IMR-90 (cell line): ENCODE measurements around the gene GPR171. TPM values are rescaled to one million over a fixed set of nuclear protein-coding genes. Genes with fewer than 3 reads are reported as not detected.

Source experiments
- ATAC-seq: fragments of 200-7000 bp; cut with Tn5 transposase; 2 replicates; pipeline ENCODE4 v1.9.1; 2020; ENCODE audit warnings: low read depth, mild to moderate bottlenecking, moderate library complexity
- BruUV-seq: library from RNA; stranded (reverse); fragments of 400-500 nt; replicated peaks from 2 replicates; lab custom pipeline; 2021; lab: Mats Ljungman, UMichigan
- CTCF ChIA-PET: fragments of 300-600 bp; formaldehyde crosslinking; extraction: SDS; loops from one replicate; lab custom pipeline; 2021; ENCODE audit warnings: antibody characterized with exemption; lab: Yijun Ruan, JAX
- POLR2A ChIA-PET: fragments of 300-600 bp; sonication (Branson Sonifier 250); formaldehyde crosslinking; loops from one replicate; lab custom pipeline; 2022; ENCODE audit warnings: antibody characterized with exemption; ENCODE audit not compliant: unreplicated experiment; lab: Charles Lee
- DNase-seq: peaks from one replicate; pipeline ENCODE4 v3.0.0; 2013
- H2AFZ ChIP-seq: replicated peaks from 2 replicates; pipeline ENCODE3; 2013; ENCODE audit warnings: low read length, mild to moderate bottlenecking; ENCODE audit not compliant: poor library complexity
- H2AK5ac ChIP-seq: 2 replicates; pipeline ENCODE4 v1.6.1; 2013; ENCODE audit warnings: low read depth, low read length, inconsistent platforms
- H2AK9ac ChIP-seq: replicated peaks from 2 replicates; pipeline ENCODE3; 2013; ENCODE audit warnings: mild to moderate bottlenecking, low read depth, low read length, moderate library complexity; ENCODE audit not compliant: poor library complexity
- H2BK120ac ChIP-seq: 2 replicates; pipeline ENCODE4 v1.6.1; 2013; ENCODE audit warnings: low read depth, low read length, inconsistent platforms
- H2BK15ac ChIP-seq: 3 replicates; pipeline ENCODE4 v1.6.1; 2013; ENCODE audit warnings: low read depth, low read length, inconsistent platforms
- H2BK20ac ChIP-seq: 2 replicates; pipeline ENCODE4 v1.6.1; 2013; ENCODE audit warnings: low read depth, mild to moderate bottlenecking, inconsistent platforms, low read length, moderate library complexity
- H2BK5ac ChIP-seq: 2 replicates; pipeline ENCODE4 v1.6.1; 2013; ENCODE audit warnings: mild to moderate bottlenecking, low read depth, low read length, inconsistent platforms; ENCODE audit not compliant: poor library complexity, severe bottlenecking
- H3K14ac ChIP-seq: replicated peaks from 2 replicates; pipeline ENCODE4 v1.6.1; 2013; ENCODE audit warnings: low read depth, low read length, inconsistent platforms
- H3K18ac ChIP-seq: 2 replicates; pipeline ENCODE4 v1.6.1; 2013; ENCODE audit warnings: low read depth, low read length, control low read depth
- H3K23ac ChIP-seq: 2 replicates; pipeline ENCODE4 v1.6.1; 2013; ENCODE audit warnings: low read depth, low read length, inconsistent platforms
- H3K27ac ChIP-seq: 2 replicates; pipeline ENCODE4 v1.5.1; 2013; ENCODE audit warnings: mild to moderate bottlenecking, control low read depth, low read length; ENCODE audit not compliant: insufficient read depth
- H3K27me3 ChIP-seq: 2 replicates; pipeline ENCODE4 v1.6.1; 2013; ENCODE audit warnings: low read length; ENCODE audit not compliant: control insufficient read depth, insufficient read depth
- H3K36me3 ChIP-seq: 2 replicates; pipeline ENCODE4 v1.6.1; 2013; ENCODE audit warnings: low read length, mixed read lengths; ENCODE audit not compliant: control insufficient read depth, insufficient read depth
- H3K4ac ChIP-seq: 2 replicates; pipeline ENCODE4 v1.6.1; 2013; ENCODE audit warnings: low read depth, low read length, inconsistent platforms
- H3K4me1 ChIP-seq: 2 replicates; pipeline ENCODE4 v1.6.1; 2013; ENCODE audit warnings: low read length, mixed read lengths; ENCODE audit not compliant: control insufficient read depth, insufficient read depth
- H3K4me2 ChIP-seq: 2 replicates; pipeline ENCODE4 v1.6.1; 2013; ENCODE audit warnings: low read depth, mild to moderate bottlenecking, control low read depth, low read length, moderate library complexity
- H3K4me3 ChIP-seq: 2 replicates; pipeline ENCODE4 v1.5.1; 2013; ENCODE audit warnings: low read depth, mild to moderate bottlenecking, control low read depth, low read length, moderate library complexity; ENCODE audit not compliant: insufficient read depth
- H3K56ac ChIP-seq: 2 replicates; pipeline ENCODE4 v1.6.1; 2013; ENCODE audit warnings: low read length, inconsistent platforms; ENCODE audit not compliant: insufficient read depth; ENCODE audit errors: extremely low read depth
- H3K79me1 ChIP-seq, 2 experiments: 2 replicates each; pipeline ENCODE4 v1.6.1; 2013; ENCODE audit warnings: low read length in 2 of 2, inconsistent platforms in 1 of 2, low read depth in 1 of 2
- H3K9ac ChIP-seq: 2 replicates; pipeline ENCODE4 v1.6.1; 2013; ENCODE audit warnings: low read depth, low read length, control low read depth
- H3K9me1 ChIP-seq: 2 replicates; pipeline ENCODE4 v1.6.1; 2013; ENCODE audit warnings: low read length, inconsistent platforms; ENCODE audit not compliant: insufficient read depth
- H3K9me3 ChIP-seq: 2 replicates; pipeline ENCODE4 v1.6.1; 2013; ENCODE audit warnings: low read length; ENCODE audit not compliant: control insufficient read depth, insufficient read depth
- H4K20me1 ChIP-seq: 2 replicates; pipeline ENCODE4 v1.6.1; 2013; ENCODE audit warnings: low read length, inconsistent platforms; ENCODE audit not compliant: insufficient read depth
- H4K5ac ChIP-seq: 2 replicates; pipeline ENCODE4 v1.6.1; 2013; ENCODE audit warnings: mild to moderate bottlenecking, low read depth, low read length, control low read depth
- H4K8ac ChIP-seq, 2 experiments: 2 replicates each; pipeline ENCODE4 v1.6.1; 2013; ENCODE audit warnings: low read depth in 2 of 2, low read length in 2 of 2, control low read depth in 1 of 2, inconsistent platforms in 1 of 2
- H4K91ac ChIP-seq: 2 replicates; pipeline ENCODE4 v1.6.1; 2013; ENCODE audit warnings: low read depth, low read length, inconsistent platforms; ENCODE audit not compliant: insufficient read depth
- BHLHE40 ChIP-seq: fragments of 150-350 bp; IDR thresholded peaks from 2 replicates; pipeline ENCODE4 v1.6.1; 2016; ENCODE audit warnings: mild to moderate bottlenecking, low read depth, low read length
- CEBPB ChIP-seq: IDR thresholded peaks from 2 replicates; pipeline ENCODE4 v1.6.1; 2012; ENCODE audit warnings: low read depth, low read length, improper control_type of control experiment
- CHD1 ChIP-seq: IDR thresholded peaks from 2 replicates; pipeline ENCODE4 v1.6.1; 2012; ENCODE audit warnings: low read depth, low read length, improper control_type of control experiment
- FOS ChIP-seq: fragments of 150-350 bp; IDR thresholded peaks from 2 replicates; pipeline ENCODE4 v1.6.1; 2016; ENCODE audit warnings: low read depth, low read length
- MAFK ChIP-seq: IDR thresholded peaks from 2 replicates; pipeline ENCODE4 v1.6.1; 2012; ENCODE audit warnings: low read depth, low read length, improper control_type of control experiment
- MAZ ChIP-seq: IDR thresholded peaks from 2 replicates; pipeline ENCODE4 v1.6.1; 2012; ENCODE audit warnings: low read depth, mild to moderate bottlenecking, low read length, improper control_type of control experiment, moderate library complexity, borderline replicate concordance
- MXI1 ChIP-seq: IDR thresholded peaks from 2 replicates; pipeline ENCODE4 v1.6.1; 2012; ENCODE audit warnings: low read depth, mild to moderate bottlenecking, low read length, moderate library complexity, borderline replicate concordance
- NFE2L2 ChIP-seq: fragments of 150-350 bp; IDR thresholded peaks from 2 replicates; pipeline ENCODE4 v1.6.1; 2016; ENCODE audit warnings: low read depth, mild to moderate bottlenecking, low read length
- POLR2A ChIP-seq: IDR thresholded peaks from 2 replicates; pipeline ENCODE4 v1.6.1; 2012; ENCODE audit warnings: mild to moderate bottlenecking, low read depth, low read length
- RAD21 ChIP-seq: IDR thresholded peaks from 2 replicates; pipeline ENCODE4 v1.6.1; 2012; ENCODE audit warnings: low read length, improper control_type of control experiment
- RCOR1 ChIP-seq: IDR thresholded peaks from 2 replicates; pipeline ENCODE4 v1.6.1; 2012; ENCODE audit warnings: mild to moderate bottlenecking, low read length, improper control_type of control experiment; ENCODE audit not compliant: insufficient replicate concordance
- RFX5 ChIP-seq: IDR thresholded peaks from 2 replicates; pipeline ENCODE4 v1.8.0; 2012; ENCODE audit warnings: low read depth, mild to moderate bottlenecking, low read length, moderate library complexity
- SMC3 ChIP-seq: fragments of 150-350 bp; IDR thresholded peaks from 2 replicates; pipeline ENCODE4 v1.6.1; 2016; ENCODE audit warnings: low read depth, mild to moderate bottlenecking, antibody characterized with exemption, low read length, moderate library complexity
- dilution Hi-C: fragments of 300-500 bp; cut with HindIII; formaldehyde crosslinking; loops from one replicate; pipeline ENCODE4 v1.14.3; 2018; ENCODE audit warnings: low sequenced_read_pairs; ENCODE audit not compliant: unreplicated experiment
- in situ Hi-C: fragments of 300-500 bp; cut with MboI; formaldehyde crosslinking; loops from 3 replicates; pipeline ENCODE4 v1.14.3; 2019; ENCODE audit warnings: low sequenced_read_pairs, inconsistent platforms, mixed read lengths
- intact Hi-C: fragments of 100-400 bp; cut with micrococcal nuclease; formaldehyde crosslinking; loops from 2 replicates; pipeline ENCODE4 v1.10.0; 2022
- polyA plus RNA-seq, 3 experiments: library from polyadenylated mRNA; depleted of rRNA; stranded (reverse); fragments of >200 nt; gene quantifications; 2 replicates each; pipeline ENCODE4 v1.2.3, GENCODE V29; 2012; ENCODE audit warnings: low replicate concordance in 1 of 3
- total RNA-seq: library from RNA; depleted of rRNA; stranded (reverse); fragments of >200 nt; gene quantifications from 2 replicates; pipeline ENCODE4 v1.2.3, GENCODE V29; 2012
- TF ChIP-seq, protein P1 (sequence below): conservative IDR thresholded peaks from 2 replicates; pipeline ENCODE4 v1.5.1; 2012; ENCODE audit warnings: mild to moderate bottlenecking, low read depth, low read length, improper control_type of control experiment
- TF ChIP-seq, protein P2 (sequence below): fragments of 150-350 bp; IDR thresholded peaks from 2 replicates; pipeline ENCODE4 v1.6.1; 2016; ENCODE audit warnings: low read depth, mild to moderate bottlenecking, low read length, moderate library complexity, borderline replicate concordance
- TF ChIP-seq, protein P3 (sequence below): fragments of 150-350 bp; IDR thresholded peaks from 2 replicates; pipeline ENCODE4 v1.6.1; 2017; ENCODE audit warnings: mild to moderate bottlenecking, antibody characterized with exemption, low read length, low read depth

The GPR171 gene
- total and polyA plus RNA-seq, 2 of the 4 experiments (the other 2 are of a cell fraction) = not detected

DNA sequence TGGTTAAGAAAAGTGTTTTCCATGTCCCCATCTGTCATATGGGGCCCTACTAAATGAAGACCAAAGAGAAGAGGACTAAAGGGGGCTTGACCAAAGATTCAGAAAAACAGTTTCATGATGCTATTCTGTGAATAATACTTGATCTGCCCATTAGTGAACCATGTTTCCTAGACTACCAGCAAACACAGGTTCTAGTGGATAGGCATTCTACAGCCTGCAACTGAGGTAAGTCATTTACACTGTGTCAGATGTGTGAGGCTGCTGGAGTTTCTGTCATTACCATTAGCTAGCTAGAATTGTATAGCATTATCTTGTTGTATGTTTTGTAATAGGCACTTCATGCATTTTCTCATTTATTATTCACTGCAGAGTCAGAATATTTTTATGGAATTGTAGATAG is 6.6 kb downstream of the GPR171 start:
- in situ Hi-C loops (no loop called here), dilution Hi-C loops (no loop called here)
- no peak for ATAC-seq

More for the DNA sequence above, 6.6 kb downstream of the GPR171 start:
- no peak overlapping the region for H3K14ac ChIP-seq
- ChIA-PET CTCF (interaction anchor here (0.6 to 1.2 kb wide), 2 partner anchors 12 to 1624 kb away, joined by 4 to 5 read pairs; no protein-coding TSS in a partner anchor), POLR2A (no interaction called here)
- no TSS peak for BruUV-seq
- no peak overlapping the region for H2BK5ac ChIP-seq
- H3K4me2 ChIP-seq = no peak overlapping the region
- no peak for TF ChIP-seq POLR2A
- no peak for TF ChIP-seq MAZ
- TF ChIP-seq RCOR1 = no peak
- TF ChIP-seq MXI1 = no peak
- no peak for TF ChIP-seq NFE2L2
- no peak for TF ChIP-seq FOS
- TF ChIP-seq CHD1 = no peak
- TF ChIP-seq MAFK = no peak
- no peak for TF ChIP-seq CEBPB
- TF ChIP-seq, protein P1, sequence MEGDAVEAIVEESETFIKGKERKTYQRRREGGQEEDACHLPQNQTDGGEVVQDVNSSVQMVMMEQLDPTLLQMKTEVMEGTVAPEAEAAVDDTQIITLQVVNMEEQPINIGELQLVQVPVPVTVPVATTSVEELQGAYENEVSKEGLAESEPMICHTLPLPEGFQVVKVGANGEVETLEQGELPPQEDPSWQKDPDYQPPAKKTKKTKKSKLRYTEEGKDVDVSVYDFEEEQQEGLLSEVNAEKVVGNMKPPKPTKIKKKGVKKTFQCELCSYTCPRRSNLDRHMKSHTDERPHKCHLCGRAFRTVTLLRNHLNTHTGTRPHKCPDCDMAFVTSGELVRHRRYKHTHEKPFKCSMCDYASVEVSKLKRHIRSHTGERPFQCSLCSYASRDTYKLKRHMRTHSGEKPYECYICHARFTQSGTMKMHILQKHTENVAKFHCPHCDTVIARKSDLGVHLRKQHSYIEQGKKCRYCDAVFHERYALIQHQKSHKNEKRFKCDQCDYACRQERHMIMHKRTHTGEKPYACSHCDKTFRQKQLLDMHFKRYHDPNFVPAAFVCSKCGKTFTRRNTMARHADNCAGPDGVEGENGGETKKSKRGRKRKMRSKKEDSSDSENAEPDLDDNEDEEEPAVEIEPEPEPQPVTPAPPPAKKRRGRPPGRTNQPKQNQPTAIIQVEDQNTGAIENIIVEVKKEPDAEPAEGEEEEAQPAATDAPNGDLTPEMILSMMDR = no peak
- no peak for TF ChIP-seq RFX5
- TF ChIP-seq BHLHE40 = no peak
- TF ChIP-seq, protein P2, sequence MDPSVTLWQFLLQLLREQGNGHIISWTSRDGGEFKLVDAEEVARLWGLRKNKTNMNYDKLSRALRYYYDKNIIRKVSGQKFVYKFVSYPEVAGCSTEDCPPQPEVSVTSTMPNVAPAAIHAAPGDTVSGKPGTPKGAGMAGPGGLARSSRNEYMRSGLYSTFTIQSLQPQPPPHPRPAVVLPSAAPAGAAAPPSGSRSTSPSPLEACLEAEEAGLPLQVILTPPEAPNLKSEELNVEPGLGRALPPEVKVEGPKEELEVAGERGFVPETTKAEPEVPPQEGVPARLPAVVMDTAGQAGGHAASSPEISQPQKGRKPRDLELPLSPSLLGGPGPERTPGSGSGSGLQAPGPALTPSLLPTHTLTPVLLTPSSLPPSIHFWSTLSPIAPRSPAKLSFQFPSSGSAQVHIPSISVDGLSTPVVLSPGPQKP = no peak
- TF ChIP-seq, protein P3, sequence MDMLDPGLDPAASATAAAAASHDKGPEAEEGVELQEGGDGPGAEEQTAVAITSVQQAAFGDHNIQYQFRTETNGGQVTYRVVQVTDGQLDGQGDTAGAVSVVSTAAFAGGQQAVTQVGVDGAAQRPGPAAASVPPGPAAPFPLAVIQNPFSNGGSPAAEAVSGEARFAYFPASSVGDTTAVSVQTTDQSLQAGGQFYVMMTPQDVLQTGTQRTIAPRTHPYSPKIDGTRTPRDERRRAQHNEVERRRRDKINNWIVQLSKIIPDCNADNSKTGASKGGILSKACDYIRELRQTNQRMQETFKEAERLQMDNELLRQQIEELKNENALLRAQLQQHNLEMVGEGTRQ = no peak
- TF ChIP-seq RAD21 = no peak
- no peak for TF ChIP-seq SMC3
- intact Hi-C loops = no loop called here
- H4K91ac ChIP-seq = no peak overlapping the region
- no peaks in the 10 kb centered on the region for H4K20me1 ChIP-seq
- no peak overlapping the region for H3K56ac ChIP-seq
- no peak for DNase-seq
- H3K79me1 ChIP-seq = no peaks in the 10 kb centered on the region
- no peak overlapping the region for H3K9ac ChIP-seq
- H2BK15ac ChIP-seq = no peak overlapping the region
- no peak overlapping the region for H2AK9ac ChIP-seq
- H2AK5ac ChIP-seq = no peak overlapping the region
- peaks cover 2% of the 10 kb centered on the region; the same call in 1 of the 2 replicates for H3K4me1 ChIP-seq
- no peaks in the 10 kb centered on the region for H3K9me3 ChIP-seq
- H3K27me3 ChIP-seq = no peaks in the 10 kb centered on the region
- H2BK120ac ChIP-seq = no peak overlapping the region
- H3K36me3 ChIP-seq = no peaks in the 10 kb centered on the region
- H3K27ac ChIP-seq = no peak overlapping the region
- no peak overlapping the region for H4K8ac ChIP-seq
- H3K23ac ChIP-seq = no peak overlapping the region; the same call in 1 of the 2 replicates
- H3K18ac ChIP-seq = no peak overlapping the region
- H3K4me3 ChIP-seq = no peak overlapping the region
- peaks cover 3% of the 10 kb centered on the region; the same call in 1 of the 2 replicates for H3K9me1 ChIP-seq
- H4K5ac ChIP-seq = no peak overlapping the region
- H3K4ac ChIP-seq = no peak overlapping the region
- H2AFZ ChIP-seq = no peak overlapping the region
- no peak overlapping the region for H2BK20ac ChIP-seq
